NCI-H1417 treated with DMSO at 0.1 percent for 48 hours (cell line): ENCODE measurements around the gene ARNT2.

ENCODE experiments used
- DNase-seq: peaks from one replicate; lab custom pipeline; 2025; lab: John Stamatoyannopoulos, UW

Gene ARNT2

GRCh38 chr15:80466543-80466942, 62.4 kb downstream of the ARNT2 start:
- no peak for DNase-seq

GRCh38 chr15:80467311-80467714, 63.1 kb downstream of the ARNT2 start:
- no peak for DNase-seq

- no peak for DNase-seq
These were observed 64.6 kb downstream of the ARNT2 start for GRCh38 chr15:80468796-80469195.

- no peak for DNase-seq
These were observed 67.7 kb downstream of the ARNT2 start for GRCh38 chr15:80471881-80472280.

GRCh38 chr15:80473286-80474223, 69.4 kb downstream of the ARNT2 start:
- no peak for DNase-seq

GRCh38 chr15:80474224-80475215, 70.3 kb downstream of the ARNT2 start:
- DNase-seq, result no peak

- DNase-seq, result no peak
These were observed 71.4 kb downstream of the ARNT2 start for GRCh38 chr15:80475572-80475971.

GRCh38 chr15:80476036-80476435, 71.9 kb downstream of the ARNT2 start:
- no peak for DNase-seq

- DNase-seq, result no peak
These were observed 73.9 kb downstream of the ARNT2 start for GRCh38 chr15:80478075-80478474.

GRCh38 chr15:80479191-80479590, 75.0 kb downstream of the ARNT2 start:
- DNase-seq, result no peak

- no peak for DNase-seq
These were observed 76.1 kb downstream of the ARNT2 start for GRCh38 chr15:80480171-80480811.

- no peak for DNase-seq
These were observed 76.7 kb downstream of the ARNT2 start for GRCh38 chr15:80480909-80481308.

GRCh38 chr15:80482696-80483095, 78.5 kb downstream of the ARNT2 start:
- no peak for DNase-seq

GRCh38 chr15:80483725-80484161, 79.6 kb downstream of the ARNT2 start:
- DNase-seq, result no peak

GRCh38 chr15:80484333-80484864, 80.2 kb downstream of the ARNT2 start:
- DNase-seq, result no peak

- no peak for DNase-seq
These were observed 81.4 kb downstream of the ARNT2 start for GRCh38 chr15:80485370-80486164.

GRCh38 chr15:80487839-80488390, 83.7 kb downstream of the ARNT2 start:
- DNase-seq, result no peak

GRCh38 chr15:80489030-80489594, 84.9 kb downstream of the ARNT2 start:
- no peak for DNase-seq

GRCh38 chr15:80490431-80490990, 86.3 kb downstream of the ARNT2 start:
- no peak for DNase-seq
